Activated CD4-positive, alpha-beta T cell treated with anti-CD3 and anti-CD28 coated beads for 48 hours (primary cell): ENCODE measurements around the gene TMEM63B.
"Not testable (repeated sequence)": the region's sequence is repeated elsewhere in the genome, so short reads cannot be mapped to it uniquely, and the experiment has no call there.

Source experiments
- DNase-seq: peaks from one replicate; pipeline ENCODE4 v3.0.0-alpha.2; 2020

The TMEM63B gene

GRCh38 chr6:44094403-44095242, 32.7 kb upstream of the TMEM63B start:
- no peak for DNase-seq

- not testable (repeated sequence) for DNase-seq
These were observed 32.1 kb upstream of the TMEM63B start for GRCh38 chr6:44095243-44095623.

GRCh38 chr6:44096612-44097011, 30.7 kb upstream of the TMEM63B start:
- peak; percentile 84 for DNase-seq

GRCh38 chr6:44097782-44098317, 29.5 kb upstream of the TMEM63B start:
- no peak for DNase-seq

- no peak for DNase-seq
These were observed 28.2 kb upstream of the TMEM63B start for GRCh38 chr6:44099192-44099591.

DNA sequence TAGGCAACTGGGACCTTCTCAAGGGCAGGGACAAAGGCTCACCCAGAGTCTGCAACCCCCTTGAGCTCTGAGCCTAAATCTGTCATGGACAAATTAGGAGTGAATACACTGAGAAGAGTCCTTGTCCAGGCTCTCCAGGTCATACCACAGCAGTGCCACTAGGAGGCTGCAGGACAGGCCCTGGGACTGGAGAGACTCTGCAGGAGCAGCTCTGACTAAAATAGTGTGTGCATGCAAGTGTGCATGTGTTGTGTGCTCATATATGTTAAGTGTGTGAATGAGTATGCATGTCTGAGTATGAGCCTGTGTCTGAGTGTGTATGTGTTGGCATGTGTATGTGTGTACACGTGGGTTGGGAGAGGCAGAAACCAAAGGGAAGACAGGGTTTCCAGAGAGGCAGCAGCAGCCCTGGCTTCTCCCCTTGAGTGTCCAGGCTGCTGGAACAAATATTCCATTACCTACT, 27.2 kb upstream of the TMEM63B start:
- peak; percentile 32 for DNase-seq

GRCh38 chr6:44101832-44102231, 25.5 kb upstream of the TMEM63B start:
- no peak for DNase-seq

DNA sequence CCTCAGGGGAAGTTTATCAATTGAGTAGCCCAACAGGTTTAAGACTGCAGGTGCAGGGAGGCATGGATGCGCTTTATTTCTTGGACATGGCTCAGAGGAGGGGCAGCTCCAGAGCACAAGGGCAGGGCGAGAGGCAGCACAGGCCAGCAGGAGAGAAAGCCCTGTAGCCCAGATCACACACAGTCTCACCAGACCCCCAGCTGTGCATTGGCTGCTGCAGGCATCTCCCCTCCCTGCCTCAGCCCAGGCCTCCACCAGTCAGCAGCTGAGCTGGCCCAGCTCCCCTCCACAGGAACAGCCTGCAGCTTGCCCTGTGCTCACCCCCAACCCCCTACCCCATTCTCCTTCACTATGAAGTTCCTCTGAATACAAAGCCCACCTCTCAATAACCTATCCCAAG, 24.8 kb upstream of the TMEM63B start:
- no peak for DNase-seq

- no peak for DNase-seq
These were observed 22.8 kb upstream of the TMEM63B start for GRCh38 chr6:44104481-44105021.

- DNase-seq, result no peak
These were observed 22.2 kb upstream of the TMEM63B start for GRCh38 chr6:44105146-44105545.

- DNase-seq, result no peak
These were observed 21.2 kb upstream of the TMEM63B start for GRCh38 chr6:44105993-44106740.

DNA sequence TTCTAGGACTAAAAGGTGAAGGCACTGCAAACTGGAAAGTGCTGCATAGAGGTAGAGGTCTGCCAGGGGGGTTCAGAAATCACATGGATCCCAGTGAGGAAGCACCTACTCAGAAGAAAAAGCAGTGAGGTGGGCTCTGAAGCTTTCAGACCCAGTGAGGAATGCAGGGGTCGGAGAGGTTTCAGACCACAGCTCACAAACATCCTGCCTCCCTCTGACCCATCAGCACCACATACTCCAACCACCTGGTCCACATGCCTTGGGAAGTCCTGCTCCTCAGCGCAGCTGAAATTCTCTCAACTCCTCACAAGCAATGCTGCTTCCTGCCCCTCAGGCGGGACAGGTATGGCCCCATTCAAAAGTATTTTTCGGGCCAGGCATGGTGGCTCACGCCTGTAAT, 20.3 kb upstream of the TMEM63B start:
- no peak for DNase-seq

DNA sequence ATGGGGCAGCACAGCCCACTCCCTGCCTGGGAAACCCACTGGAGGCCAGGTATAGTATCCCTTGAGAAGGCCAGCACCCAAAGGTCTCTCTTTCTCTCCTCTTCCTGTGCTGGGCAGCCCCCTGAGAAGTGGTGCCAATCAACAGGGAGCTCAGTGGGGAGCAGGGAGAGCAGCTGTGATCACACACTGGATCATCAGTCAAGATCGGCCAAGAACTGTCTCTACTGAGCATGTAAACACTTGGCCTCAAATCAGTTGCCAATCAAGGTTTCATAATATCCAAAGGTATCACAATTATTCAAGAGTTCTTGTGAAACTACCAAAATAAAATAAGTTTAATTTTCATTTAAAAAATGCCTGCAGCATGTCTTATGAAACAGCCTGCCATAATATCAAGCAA, 18.9 kb upstream of the TMEM63B start:
- no peak for DNase-seq

GRCh38 chr6:44109212-44109611, 18.1 kb upstream of the TMEM63B start:
- DNase-seq, result no peak

GRCh38 chr6:44110005-44110676, 17.2 kb upstream of the TMEM63B start:
- no peak for DNase-seq

DNA sequence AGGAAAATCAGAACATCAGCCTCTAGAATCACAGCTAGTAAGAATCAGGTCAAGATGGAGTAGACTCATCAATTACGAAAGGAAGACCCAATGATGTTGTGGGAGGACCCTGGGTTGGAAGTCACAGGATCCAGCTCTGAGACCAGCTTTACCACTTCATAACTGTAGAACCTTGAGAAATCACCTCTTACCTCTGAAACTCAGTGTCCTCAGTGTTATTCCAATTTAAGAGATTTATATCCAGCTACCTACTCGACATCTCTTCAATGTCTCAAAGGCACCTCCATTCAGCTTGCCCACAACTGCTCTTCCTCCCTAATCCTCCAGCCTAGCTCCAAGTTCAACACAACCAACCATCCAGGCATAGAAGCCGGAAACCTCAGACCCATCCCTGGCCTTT, 16.4 kb upstream of the TMEM63B start:
- DNase-seq, result no peak

GRCh38 chr6:44111434-44112417, 15.6 kb upstream of the TMEM63B start:
- no peak for DNase-seq

DNA sequence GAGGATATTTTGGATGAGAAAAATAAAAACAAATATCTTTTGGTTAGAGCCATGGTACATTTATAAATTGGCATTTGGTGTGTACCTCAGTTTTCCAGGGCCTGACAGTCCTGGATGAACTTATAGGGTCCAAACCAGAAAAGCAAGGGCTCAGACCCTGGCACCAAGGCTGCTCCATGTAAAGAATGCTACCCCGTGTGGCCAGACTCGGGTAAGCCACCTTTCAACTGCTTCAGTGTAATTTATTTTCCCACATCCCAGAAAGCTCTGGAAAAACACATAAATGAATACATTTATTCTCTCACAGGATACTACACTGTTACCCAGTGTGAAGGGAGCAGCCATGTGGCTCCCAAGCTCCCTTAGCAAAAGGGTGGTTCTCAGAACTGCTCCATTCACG, 13.9 kb upstream of the TMEM63B start:
- DNase-seq, result no peak

DNA sequence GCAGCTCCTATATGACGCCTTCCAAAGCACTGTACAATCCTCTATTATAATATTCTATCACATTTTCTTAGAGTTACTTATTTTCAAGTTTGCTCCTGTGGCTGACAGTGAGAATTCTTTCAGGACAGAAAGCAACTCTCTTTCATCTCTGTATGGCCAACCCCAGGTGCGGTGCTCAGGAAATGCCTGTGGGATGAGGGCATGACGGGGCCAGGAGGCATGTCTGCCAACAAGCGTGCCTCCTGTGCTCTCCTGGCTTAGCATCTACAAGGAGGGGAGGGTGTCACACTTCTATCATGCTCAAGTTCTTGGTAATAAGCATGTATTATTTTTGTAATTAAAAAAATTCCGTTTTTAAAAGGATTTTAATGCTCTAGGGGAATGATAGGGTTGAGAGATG, 11.5 kb upstream of the TMEM63B start:
- no peak for DNase-seq

GRCh38 chr6:44116641-44117382, 10.5 kb upstream of the TMEM63B start:
- no peak for DNase-seq
